GM19372 (cell line): Measurements from ENCODE around the gene PYGM.

Experiments
- ATAC-seq: cut with Tn5 transposase; IDR thresholded peaks from one replicate; pipeline ENCODE4 v1.9.1; 2021; ENCODE audit warnings: mild to moderate bottlenecking, low read depth, moderate library complexity; ENCODE audit not compliant: unreplicated experiment

Gene PYGM

DNA sequence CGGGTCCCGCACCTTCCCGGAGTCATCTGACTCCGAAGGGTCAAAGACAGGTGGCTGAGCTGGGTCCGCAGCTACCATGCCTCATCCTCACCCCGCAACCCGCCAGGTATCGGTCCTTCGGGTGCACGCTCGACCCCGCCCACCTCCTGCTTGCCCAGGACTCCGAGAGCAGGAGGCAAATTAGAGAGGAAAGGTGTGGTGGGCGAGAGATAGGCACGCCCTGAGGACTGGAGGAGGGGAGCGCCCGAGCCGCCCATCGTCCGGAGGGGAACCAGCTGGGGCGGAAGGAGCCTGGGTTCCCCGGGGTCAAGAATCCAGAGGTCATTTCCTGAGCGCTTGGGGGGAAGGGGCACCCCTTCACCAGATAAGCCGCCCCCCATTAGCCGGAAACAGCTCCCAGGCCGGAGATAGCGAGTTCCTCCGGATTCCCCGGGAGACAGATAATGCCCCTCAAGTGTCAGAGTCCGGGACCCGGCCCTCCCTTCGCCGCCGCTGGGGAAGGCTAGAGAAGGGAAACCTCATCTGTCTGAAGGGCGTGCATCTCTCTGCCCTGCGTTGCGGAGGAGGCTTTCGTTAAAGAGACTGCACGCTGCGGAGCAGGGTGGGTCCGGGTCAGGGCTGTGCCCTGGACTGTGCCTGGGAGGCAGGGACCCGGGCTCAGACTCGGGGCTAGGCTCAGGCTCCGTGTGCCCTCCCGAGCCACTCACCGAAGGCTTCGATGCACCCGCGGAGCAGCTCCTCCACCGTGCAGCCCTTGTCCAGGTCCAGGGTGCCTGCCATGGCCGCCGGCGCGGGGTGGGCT is 17.5 kb downstream of the PYGM start:
- ATAC-seq, result no peak

DNA sequence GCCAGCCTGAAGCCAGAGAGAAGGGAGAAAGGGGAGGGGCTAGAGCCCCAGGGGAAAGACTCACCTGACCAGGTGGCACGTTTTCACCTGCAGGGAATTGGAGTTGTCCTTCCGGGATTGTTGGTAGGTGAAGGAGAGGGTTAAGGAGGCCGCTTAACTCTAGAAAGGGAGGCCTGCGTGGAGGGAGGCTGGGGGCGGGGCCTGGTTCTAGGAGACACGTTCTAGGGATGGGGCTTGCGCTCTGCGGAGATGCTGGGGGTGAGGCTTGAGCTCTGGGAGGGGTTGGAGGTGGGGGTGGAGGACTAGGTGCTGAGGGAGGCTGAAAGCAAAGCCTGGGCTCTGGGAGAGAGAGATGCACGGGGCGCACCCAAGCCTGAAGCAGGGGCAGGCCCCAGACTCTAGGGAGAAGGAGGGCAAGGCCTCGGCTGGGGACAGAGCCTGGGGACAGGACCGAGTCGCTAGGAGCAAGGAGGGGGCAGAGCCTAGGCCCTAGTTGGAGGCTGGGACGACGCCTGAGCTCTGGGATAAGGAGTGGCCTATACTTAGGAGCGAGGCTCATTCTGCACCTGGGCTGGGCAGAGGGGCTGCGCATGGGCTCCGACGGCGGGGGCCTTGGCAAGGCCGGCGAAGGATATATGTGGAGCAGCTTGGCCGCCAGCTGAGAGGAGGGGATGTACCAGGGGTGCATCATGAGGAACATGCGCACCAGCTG is 18.2 kb downstream of the PYGM start:
- no peak for ATAC-seq

DNA sequence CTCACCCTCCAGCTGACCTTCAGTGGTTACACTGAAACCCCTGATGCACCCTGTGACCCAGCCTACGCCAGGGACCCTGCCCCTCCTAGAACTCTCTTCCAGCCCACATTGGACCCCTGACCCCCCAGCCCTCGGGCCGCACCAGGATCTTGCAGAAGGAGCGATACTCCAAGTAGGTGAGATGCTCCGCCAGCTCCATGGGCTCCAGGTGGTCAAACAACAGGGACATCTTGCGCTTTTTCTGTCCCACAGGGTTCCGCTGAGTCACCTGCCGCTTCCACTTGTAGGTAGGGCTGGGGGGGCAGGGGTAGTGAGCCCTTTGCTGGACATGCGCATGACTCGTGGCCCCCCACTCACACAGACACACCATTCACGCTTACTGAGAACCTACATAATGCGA is 19.9 kb downstream of the PYGM start:
- no peak for ATAC-seq

DNA sequence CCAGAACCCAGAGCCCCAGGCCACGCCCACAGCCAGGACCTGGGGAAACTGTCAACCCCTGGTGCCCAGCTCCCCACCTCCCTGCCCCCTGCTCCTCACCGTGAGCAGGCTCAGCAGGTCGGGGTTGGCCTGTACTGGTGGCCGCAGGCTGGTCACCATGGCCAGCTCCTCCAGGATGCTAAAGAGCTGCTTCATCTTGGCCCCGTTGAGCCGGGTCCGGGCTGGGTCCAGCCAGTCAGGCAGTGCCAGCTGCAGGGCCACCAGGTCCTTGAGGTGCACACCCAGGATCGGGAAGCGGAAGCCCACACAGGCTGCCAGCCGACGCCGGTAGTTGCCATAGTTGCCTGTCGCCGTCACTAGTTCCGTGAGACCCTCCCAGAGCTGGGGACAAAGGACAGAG is 23.1 kb downstream of the PYGM start:
- no peak for ATAC-seq

DNA sequence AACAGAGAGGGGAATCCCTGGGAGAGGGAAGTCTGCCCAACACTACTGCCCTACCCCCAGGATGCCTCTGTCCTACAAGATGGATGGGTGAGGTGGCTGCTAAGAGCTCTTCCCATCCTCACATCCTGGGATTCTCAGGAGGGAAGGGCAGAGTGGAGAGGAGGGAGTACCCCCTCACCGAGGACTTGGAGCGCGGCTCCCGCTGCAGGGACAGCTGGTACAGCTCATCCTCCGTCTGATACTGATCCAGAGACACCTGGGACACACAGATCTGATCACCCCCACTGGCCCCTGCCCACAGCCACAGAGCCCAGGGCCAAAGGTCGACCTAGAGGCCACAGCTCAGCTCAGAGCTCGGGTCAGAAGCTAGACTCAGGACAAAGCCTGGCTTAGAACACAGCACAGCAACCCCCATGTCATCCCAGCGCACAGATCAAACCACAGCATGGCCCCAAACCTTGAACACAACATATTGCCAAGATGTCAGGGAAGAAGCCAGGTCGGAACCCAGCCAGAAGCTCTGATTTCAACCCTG is 24.0 kb downstream of the PYGM start:
- no peak for ATAC-seq

DNA sequence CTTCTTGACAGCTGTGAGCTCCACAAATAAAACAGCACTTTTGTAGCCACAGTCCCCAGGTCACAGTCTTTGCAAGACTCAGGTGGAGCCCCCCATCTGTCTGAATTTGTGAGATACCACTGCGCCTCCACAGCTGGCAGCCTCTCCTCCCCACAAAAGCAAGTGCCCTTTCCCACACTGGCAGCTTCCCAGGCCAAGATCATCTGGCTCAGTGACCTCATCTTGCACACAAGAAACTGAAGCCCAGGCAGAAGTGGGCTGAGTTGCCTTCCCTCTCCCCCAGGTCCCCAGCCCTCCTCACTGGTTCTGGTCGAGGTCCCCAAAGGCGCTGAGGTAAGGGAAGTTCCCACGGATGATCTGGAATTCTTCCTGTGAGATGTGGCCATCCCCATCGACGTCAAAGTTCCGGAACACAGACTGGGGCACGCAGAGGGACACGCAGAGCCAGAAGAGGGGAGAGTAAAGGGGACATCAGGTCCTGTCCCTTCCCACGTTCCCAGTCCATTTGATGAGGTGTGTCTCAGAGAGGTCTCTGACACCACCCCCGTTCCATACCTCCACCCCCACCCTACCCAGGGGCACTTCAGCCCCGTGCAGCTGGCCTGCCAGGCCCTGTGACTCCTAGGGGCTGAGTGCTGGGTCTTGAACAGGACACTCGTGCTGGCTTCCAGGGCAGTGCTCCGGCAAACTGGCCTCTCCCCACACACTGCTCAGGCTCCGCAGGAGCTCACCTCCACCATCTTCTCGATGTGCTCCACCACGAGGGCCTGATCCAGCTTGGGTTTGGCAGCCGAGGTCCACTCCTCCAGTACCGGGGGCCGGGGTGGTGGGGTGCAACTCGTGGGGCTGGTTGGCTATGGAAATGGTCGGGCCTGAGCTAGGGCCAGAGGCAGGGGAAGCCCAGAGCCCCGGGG is 24.7 kb downstream of the PYGM start:
- ATAC-seq, result no peak

DNA sequence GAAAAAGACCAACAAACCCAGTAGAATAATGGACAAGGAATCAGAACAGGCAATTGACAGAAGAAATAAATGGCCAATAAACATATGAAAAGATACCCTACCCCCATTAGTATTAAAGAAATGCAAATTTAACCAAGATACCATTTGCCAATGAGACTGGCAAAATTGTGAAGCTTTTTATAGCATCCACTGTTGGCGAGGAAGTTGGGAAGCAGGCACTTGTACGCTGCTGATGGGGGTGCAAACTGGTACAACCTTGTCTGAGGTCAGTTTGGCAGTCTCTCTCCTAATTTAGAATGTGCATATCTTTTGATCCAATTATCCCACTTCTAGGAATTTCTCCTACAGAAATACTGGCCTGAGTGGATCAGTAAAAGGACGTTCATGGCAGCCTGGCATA is 28.2 kb downstream of the PYGM start:
- no peak for ATAC-seq

DNA sequence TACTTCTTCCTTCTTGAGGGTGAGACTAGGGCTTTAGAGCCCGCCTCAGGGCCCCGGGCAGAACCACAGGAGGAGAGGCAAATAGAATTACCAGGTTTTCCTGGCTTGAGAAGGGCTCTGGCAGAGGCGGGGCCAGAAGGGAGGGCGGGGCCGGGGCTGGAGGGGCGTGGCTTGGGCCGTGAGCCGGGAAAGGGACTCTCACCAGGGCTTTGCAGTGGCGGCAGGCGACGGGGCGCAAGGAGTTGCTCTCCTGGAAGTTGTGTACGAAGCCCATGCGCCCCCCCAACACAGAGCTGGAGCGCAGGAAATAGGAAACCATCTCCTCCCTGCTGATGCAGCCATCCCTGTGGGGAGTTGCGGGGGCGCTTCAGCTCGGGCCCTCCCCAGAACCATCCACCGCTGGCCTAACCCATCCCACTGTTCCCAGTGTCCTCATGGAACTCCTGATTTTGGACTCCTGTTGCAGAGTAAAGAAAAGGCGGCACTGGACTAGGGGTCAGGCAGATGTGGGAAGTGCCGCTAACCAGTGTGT is 29.9 kb downstream of the PYGM start:
- no peak for ATAC-seq

DNA sequence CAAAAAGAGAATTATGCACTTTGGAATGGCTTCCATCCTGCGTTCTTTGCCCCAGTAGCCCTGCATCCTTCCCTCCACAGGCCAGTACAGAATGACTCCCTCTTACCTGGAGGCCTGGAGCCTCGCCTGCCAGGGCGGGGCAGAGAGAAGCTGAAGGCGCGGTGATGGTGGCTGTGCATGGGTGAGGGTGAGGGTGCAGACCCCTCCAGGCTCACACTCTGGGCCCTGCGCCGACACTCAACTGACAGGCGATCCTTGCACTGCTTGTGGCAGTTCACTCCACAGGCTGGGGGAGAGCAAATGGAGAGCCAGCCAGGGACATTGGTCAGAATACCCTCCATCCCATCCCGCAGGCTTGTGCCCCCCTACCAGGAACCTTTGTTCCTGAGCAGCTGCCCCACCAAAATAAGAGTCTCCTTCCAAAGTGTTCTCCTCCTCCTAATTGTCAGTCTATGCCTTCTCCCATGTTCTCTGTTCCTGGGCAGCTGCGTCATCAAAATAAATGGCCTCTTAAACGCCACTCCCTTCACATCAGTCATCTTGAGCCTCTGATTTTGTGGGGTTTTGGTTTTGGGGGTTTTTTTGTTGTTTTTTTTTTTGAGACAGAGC is 30.9 kb downstream of the PYGM start:
- ATAC-seq, result no peak

DNA sequence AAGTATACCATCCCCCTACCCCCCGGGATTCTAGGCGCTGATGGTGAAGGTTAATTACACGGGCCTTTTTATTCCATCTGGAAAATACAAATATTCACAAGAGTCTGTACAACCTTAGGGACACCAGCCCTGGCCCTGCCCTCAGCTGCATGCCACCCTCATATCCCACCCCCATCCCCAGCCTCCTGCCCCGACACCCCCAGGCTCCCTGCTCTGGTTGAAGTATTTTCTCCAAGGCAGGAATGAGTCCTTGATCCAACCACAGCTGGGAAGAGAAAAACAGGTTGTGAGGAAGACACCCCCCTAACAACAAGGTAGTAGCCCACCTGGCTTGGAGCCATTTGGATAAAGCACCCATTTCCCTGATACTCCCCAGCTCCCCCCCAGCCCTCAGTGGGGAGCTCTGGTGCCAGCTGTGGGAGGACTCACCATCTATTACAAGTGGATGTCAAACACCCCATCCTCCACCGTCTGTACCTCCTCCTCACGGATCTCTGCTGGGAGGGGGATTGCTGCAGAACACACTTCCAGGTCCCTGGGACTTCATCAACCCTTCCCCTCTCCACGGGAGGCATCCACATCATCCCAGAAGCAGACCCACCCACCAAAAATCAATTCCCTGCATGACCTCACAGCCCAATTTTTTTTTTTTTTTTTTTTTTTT is 32.8 kb downstream of the PYGM start:
- no peak for ATAC-seq

DNA sequence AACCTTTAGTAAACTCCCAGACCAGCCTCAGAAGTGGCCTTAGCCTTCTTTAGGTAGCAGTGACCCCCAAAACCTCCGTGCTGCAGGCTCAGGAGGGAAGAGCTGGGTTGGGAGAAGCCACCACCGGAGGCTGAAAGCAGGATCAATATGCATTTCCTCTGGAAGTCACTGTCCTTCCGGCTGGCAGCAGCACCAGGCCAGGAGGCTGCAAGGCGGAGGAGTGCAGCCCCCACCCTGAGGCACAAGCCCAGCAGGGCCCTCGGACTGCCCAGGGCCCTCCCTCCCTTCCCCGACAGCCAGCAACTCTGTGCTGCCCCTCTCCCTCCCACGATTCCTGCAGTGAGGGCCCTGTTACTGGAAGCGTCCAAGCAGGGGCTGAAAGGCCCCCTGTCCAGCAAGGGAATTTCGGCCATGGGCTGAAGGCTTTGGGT is 33.5 kb downstream of the PYGM start:
- no peak for ATAC-seq

DNA sequence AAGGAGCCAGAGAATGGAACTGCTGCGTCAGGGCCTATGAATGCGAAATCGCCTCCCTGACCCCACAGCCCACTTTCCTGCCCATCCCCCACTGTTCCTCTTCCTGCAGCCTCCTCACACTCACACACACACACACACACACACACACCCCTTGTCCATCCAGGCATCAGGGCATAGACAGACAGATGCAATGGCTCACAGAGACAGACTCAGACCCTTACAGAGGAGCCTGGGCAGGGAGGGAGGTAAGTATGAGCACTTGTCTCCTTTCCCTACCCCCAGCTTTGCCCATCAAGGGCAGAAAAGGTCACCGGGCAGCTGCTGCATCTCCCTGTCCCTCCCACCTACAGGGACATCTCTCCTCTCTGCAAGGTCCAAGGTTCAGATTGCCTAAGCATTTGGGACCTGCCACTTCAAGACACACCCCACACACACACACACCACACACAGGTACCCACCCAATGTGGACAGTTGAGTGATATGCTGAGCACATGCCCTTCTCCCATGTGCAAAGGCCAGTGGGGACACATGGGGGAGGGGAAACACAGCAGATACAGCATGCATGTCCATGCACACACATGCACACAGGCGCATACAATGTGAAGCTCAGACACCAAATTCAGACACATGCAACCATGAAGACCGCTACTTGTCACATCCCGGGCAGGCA is 34.8 kb downstream of the PYGM start:
- no peak for ATAC-seq

DNA sequence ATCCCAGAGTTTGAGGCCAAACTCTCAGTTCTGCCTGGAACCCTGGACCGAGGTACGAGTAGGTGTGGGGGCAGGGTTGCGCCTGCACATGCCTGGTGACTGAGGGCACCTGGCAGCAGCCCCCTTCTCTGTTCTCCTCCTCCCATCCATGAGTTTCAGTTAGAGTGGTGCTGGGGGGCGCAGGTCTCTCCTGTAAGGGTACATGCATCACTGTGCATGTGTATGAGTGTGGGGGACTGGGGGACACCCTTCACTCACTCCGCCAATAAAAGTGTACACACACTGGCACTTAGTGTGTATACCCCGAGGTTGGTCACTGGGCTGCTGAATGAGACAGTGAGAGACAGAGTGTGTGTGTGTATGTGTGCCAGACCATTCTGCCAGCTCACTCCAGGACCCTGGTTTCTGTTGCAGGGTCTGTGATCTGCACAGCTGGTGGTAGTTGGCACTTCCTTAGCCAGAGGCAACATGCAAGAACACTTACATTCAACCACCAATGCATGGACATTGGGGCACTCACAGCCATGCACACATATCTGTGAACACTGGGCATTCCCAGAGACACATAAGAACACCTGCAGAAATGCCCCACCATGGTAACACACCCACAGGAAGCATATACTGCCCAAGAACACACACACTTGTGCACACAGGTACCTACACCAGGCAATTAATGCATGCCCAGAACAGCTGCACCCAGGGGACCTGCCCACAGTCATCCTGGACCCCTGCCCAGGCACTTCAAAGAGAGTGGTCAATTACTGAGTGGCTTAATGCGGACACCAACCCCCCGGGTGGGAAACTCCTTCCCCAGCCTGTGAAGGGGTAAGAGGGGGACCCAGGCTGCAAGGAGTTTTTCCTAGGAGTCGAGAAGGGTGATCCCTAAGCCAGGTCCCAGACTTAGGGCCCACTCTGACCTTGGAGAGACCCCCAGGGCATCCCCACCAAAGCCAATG is 35.6 kb downstream of the PYGM start:
- ATAC-seq, result no peak

DNA sequence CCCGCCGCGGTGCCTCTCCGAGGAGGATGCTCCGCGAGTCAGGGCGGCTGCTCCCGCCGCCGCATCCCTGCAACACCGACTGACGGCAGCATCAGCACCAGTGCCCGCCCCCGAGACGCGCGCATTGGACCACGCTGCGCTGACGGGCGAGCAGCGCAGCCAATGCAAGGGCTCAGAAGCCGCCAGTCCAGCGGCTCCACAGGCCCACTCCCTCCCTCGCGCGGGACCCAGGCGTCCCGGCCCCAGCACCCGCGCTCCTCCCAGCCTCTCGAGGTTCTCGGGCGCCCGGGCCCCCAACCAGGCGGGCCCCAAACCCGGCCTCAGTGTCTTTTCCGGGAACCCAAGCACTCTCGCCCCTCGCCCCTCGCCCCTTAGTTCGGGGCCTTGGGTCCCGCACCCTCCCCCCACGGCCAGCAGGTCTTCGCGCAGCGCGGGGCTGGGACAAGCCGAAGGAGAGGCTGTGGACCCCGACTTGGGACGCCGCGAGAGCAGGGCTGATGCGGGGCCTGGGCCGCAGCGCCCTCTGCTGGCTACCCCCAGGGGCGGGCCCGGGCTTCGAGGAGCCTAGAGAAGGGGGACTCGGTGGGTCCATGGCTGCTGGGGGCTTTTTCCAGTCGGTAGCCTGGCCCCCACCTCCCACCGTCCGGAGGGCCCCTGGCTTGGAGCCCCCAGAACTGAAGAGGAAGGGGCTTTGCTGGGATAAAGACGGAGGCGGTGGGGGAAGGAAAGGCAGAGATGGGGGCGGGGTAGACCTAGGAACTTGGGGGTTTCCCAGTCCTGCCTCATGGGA is 36.5 kb downstream of the PYGM start, which contains the start of gene NRXN2:
Gene NRXN2, minus strand, starts transcription at position 81 of the 790 bp plus-strand sequence. CDS start 9,498 bp downstream, outside the sequence.
- peak; percentile 90 for ATAC-seq

DNA sequence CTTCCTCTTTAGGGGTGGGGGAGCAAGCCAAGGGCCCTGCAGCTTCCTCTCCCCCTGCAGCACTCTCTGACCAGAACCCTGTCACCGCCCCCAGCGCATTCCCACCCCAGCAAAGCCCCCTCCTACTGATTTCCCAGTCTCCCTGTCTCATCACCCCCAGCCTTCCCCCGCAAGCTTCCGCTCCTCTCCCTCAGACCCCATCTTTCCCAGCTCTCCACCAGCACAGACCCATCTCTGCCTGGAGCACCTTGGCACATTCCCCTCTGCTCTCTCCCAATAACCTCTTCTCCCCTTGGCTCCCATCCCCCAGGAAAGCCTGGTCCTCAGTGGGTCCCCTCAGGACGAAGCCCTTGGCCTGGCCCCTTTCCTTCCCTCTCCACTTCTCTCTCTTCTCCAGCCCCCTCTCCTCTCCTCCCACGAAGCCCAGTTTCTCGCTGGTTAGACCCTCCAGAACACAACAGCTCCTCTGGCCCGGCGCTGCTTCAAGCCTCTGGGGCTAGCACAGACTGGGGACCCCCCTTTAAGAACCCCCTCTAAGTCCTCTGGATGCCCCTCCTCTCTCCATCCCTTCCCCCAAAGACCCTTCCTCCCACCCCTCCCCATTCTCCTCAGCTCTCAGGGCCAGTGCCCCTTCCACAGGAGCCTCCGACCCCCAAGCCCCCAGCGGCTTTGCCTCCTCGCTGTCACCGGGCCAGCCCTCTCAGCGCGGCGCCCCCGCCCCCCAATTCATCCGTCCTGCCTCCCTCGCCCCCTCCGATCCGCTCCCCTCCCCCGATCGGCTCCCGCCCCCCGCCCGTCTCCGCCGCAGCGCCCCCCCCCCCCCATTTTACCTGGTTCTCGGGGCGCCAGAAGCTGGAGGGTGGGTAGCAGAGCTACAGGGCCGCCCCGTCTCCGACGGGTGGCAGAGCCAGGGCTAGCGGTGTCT is 37.4 kb downstream of the PYGM start:
- ATAC-seq, result no peak

DNA sequence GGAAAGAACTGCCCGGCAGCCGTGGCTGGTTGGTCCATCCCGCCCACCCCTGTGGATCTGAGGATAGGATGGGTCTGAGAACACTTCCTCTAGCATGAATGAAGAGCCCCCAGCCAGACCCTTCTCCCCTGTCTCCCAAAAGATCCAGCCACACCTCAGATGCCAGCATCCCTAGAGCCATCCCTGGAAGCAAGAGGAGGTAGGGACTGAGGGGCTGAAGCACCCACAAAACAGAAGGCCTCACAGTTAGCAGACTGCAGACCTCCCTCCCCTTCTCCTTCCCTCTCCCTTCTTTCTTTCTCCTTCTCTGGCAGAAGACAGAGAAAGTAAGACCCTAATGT is 38.4 kb downstream of the PYGM start:
- ATAC-seq, result no peak
